Activated effector memory CD4-positive, alpha-beta T cell treated with Interleukin-2 at 50 U/mL for 16 hours (primary cell): ENCODE measurements around the gene EID2.

Experiments
- DNase-seq: peaks from one replicate; pipeline ENCODE4 v3.0.0-alpha.2; 2020

The EID2 gene

GRCh38 chr19:39500543-39500942, 39.4 kb downstream of the EID2 start:
- DNase-seq: no peak

GRCh38 chr19:39499932-39500331, 40.0 kb downstream of the EID2 start:
- no peak for DNase-seq

DNA sequence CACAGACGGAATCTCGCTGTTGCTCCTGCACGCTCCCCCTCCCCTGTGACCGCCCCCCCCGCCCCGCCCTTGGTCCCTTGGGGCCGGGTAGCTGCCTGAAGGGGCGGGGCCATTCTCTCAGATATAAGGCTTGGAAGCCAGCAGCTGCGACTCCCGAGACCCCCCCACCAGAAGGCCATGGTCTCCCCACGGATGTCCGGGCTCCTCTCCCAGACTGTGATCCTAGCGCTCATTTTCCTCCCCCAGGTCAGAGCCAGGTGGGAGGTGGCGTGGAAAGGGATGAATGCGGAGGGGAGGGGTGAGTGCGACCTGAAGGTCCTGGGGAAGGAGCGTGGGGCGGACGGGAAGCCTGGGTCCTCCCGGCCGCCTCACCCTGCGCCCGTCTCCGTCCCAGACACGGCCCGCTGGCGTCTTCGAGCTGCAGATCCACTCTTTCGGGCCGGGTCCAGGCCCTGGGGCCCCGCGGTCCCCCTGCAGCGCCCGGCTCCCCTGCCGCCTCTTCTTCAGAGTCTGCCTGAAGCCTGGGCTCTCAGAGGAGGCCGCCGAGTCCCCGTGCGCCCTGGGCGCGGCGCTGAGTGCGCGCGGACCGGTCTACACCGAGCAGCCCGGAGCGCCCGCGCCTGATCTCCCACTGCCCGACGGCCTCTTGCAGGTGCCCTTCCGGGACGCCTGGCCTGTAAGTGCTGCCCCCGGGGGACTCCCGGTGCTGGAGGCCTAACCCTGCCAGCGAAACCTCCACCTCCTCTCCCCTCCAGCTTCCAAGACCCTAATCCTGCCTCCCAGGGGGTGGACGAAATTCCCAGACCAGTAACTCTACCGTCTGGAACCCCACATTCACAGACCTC, 40.9 kb downstream of the EID2 start, which contains the start of gene DLL3:
DLL3 (plus strand) TSS at position 150 of the 845 bp plus-strand sequence; CDS start at position 178, 28 bp downstream.
- no peak for DNase-seq

GRCh38 chr19:39497996-39498797, 41.8 kb downstream of the EID2 start:
- no peak for DNase-seq

DNA sequence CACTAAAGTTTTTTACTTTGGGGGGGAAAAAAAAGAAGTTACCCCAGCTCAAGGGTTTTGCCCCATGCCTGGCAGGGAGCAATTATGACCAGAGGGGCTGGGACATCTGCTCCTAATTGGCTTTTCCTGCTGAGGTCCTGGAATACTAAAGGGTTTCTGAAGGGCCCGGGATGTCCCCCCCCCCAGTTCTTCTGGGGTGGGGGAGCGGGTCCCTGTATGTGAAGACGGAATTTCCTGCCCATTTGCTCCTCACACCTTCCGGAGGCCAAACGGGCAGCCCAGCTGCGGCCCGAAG, 42.3 kb downstream of the EID2 start:
- no peak for DNase-seq

DNA sequence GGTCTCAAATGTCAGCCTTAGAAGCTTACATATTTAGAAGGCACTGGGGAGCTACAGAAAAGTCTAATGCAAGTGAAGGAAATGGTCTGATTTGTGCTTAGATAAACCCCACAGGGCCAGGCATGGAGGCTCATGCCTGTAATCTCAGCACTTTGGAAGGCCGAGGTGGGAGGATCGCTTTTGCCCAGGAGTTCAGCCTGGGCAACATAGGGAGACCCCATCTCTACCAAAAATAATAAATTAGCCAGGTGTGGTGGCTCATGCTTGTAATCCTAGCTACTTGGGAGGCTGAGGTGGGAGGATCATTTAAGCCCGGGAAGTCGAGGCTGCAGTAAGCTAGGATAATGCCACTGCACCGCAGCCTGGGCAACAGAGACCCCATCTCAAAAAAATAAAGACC, 43.9 kb downstream of the EID2 start:
- no peak for DNase-seq

DNA sequence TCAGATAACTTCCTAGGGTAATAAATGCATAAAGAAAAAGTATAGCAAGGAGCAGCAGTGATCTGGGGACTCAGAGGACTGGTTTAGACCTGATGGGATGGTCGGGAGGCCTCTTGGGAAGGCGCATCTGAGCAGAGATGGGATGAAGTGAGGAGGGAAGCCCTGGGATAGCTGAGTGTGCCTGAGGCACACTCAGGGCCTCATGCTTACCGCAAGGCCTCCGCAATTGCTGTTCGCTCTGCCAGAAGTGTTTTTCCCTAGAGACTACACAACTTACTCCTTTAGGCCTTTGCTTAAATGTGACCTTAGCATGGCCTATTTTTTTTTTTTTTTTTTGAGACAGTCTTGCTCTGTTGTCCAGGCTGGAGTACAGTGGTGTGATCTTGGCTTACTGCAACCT, 45.3 kb downstream of the EID2 start:
- DNase-seq: no peak

DNA sequence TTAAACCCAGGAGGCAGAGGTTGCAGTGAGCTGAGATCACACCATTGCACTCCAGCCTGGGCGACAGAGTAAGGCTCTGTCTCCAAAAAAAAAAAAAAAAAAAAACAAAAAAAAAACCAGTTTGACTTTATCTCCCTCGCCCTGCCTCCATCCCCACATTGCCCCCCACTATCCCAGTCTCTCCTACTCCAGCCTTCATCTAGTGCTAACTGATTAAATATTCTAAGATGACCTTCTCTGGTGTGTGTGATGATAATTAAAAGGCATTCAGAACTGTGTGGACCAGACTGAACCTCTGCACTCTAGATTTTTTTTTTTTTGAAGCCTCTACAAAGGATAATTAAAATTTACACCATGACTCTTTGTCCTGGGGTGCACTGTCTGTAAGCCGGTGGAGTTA, 47.2 kb downstream of the EID2 start:
- DNase-seq: no peak

GRCh38 chr19:39492225-39492624, 47.7 kb downstream of the EID2 start:
- no peak for DNase-seq

DNA sequence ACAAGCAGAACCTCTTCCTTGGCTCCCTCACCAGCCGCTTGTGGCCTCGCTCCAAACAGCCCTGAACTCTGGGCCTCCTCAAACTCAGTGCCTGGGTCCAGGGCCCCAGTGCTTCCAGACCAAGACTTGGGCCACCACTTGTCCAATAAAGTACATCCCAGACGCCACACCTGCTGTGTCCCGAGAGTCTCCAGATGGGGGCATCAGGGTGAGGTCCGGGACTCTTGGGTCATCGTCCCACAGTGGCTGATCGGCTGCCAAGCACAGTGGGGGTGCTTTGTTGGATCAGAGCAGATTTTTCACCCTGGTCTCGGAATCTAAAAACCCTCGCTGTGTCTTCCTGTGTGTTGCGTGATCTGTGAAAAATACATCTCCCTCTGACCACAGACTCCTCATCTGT, 50.2 kb downstream of the EID2 start:
- DNase-seq: no peak
